Measurements from ENCODE around the gene CSF2.
"Not testable (repeated sequence)": the region's sequence is repeated elsewhere in the genome, so short reads cannot be mapped to it uniquely, and the experiment has no call there.

Gene CSF2

DNA sequence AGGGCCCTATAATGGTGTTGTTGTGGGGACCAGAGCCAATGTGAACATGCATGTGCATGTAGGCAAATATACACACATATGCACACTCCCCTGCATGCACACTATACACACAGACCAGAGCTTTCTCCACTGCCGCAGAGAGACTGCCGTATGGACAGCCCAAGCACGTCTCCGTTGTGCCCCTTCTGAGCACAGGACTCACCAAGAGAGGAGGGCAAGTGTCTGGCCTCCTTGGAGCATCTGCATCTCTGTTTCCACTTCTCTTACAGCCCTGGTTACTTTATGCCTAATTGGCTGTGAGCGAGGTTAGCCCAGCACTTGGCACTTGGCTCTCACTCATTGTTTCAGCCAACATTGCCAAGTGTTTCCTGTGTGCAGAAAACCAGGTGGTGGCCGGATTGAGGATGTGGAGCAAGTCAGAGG lies 30.4 kb downstream of the CSF2 start:
- Histone ChIP-seq H3K27ac (ENCODE audit: insufficient read depth, low read length, poor library complexity, severe bottlenecking) (peak overlapping the region; percentile 85), H3K27me3 (replicated peaks; ENCODE audit: control insufficient read depth, insufficient read depth, low read length, poor library complexity, severe bottlenecking) (no peaks in the 10 kb centered on the region), H3K4me3 (ENCODE audit: insufficient read depth, low read depth, low read length, poor library complexity, severe bottlenecking) (no peak overlapping the region), H3K9me3 (ENCODE audit: control insufficient read depth, low read length) (no peaks in the 10 kb centered on the region), H3K4me1 (ENCODE audit: control insufficient read depth, insufficient read depth, low read length, poor library complexity, severe bottlenecking) (peaks cover 64% of the 10 kb centered on the region), H3K36me3 (ENCODE audit: control insufficient read depth, insufficient read depth, low read length) (no peaks in the 10 kb centered on the region)
- DNase-seq = no peak

DNA sequence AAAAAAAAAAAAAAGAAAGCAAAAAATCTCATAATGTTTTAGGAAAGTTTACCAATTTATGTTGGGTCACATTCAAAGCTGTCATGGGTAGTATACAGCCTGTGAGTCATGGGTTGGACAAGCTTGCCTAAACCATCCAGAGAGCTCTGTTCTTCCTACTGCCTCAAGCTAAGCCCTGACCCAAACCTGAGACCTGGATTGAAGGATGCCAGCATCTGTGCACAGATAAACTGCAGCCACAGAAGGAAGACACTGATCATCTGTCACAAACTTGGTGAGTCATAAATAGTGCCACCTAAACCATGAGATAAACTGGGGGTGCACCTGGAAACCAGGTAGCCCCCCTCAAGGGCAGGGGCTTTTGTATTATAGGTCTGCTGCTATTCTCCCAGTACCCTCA lies 31.0 kb downstream of the CSF2 start:
- no peak for DNase-seq
- Histone ChIP-seq H3K4me3 (ENCODE audit: insufficient read depth, low read depth, low read length, poor library complexity, severe bottlenecking) (no peak overlapping the region), H3K9me3 (ENCODE audit: control insufficient read depth, low read length) (no peaks in the 10 kb centered on the region), H3K27me3 (replicated peaks; ENCODE audit: control insufficient read depth, insufficient read depth, low read length, poor library complexity, severe bottlenecking) (no peaks in the 10 kb centered on the region), H3K27ac (ENCODE audit: insufficient read depth, low read length, poor library complexity, severe bottlenecking) (no peak overlapping the region), H3K36me3 (ENCODE audit: control insufficient read depth, insufficient read depth, low read length) (no peaks in the 10 kb centered on the region), H3K4me1 (ENCODE audit: control insufficient read depth, insufficient read depth, low read length, poor library complexity, severe bottlenecking) (peaks cover 58% of the 10 kb centered on the region)

DNA sequence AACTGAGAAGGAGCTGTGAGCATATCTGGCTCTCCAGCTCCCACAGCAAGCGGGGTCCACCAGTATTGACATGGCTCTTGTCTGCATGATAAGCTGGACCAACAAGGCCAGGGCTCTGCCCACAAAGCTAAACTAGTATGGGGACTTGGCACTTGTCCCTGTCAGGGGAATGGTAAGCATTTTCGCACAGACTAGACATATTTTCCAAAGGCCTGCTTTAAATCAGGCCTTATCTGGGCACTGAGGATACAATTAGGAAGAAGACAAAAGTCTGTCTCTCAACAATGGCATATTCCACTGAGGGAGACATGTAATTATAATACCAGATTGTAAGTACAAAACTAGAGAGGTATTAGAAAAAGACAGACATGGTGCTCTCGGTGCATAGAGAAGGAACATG lies 32.1 kb downstream of the CSF2 start:
- Histone ChIP-seq H3K4me3 (ENCODE audit: insufficient read depth, low read depth, low read length, poor library complexity, severe bottlenecking) (no peak overlapping the region), H3K27me3 (replicated peaks; ENCODE audit: control insufficient read depth, insufficient read depth, low read length, poor library complexity, severe bottlenecking) (no peaks in the 10 kb centered on the region), H3K36me3 (ENCODE audit: control insufficient read depth, insufficient read depth, low read length) (no peaks in the 10 kb centered on the region), H3K9me3 (ENCODE audit: control insufficient read depth, low read length) (no peaks in the 10 kb centered on the region), H3K27ac (ENCODE audit: insufficient read depth, low read length, poor library complexity, severe bottlenecking) (no peak overlapping the region), H3K4me1 (ENCODE audit: control insufficient read depth, insufficient read depth, low read length, poor library complexity, severe bottlenecking) (peaks cover 54% of the 10 kb centered on the region)
- no peak for DNase-seq

DNA sequence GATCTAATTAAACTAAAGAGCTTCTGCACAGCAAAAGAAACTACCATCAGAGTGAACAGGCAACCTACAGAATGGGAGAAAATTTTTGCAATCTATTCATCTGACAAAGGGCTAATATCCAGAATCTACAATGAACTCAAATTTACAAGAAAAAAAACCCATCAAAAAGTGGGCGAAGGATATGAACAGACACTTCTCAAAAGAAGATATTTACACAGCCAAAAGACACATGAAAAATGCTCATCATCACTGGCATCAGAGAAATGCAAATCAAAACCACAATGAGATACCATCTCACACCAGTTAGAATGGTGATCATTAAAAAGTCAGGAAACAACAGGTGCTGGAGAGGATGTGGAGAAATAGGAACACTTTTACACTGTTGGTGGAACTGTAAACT lies 34.9 kb downstream of the CSF2 start:
- not testable (repeated sequence) for DNase-seq; H3K36me3 ChIP-seq (ENCODE audit: control insufficient read depth, insufficient read depth, low read length); H3K4me3 ChIP-seq (ENCODE audit: insufficient read depth, low read depth, low read length, poor library complexity, severe bottlenecking); H3K27me3 ChIP-seq (replicated peaks; ENCODE audit: control insufficient read depth, insufficient read depth, low read length, poor library complexity, severe bottlenecking); H3K27ac ChIP-seq (ENCODE audit: insufficient read depth, low read length, poor library complexity, severe bottlenecking); H3K9me3 ChIP-seq (ENCODE audit: control insufficient read depth, low read length)
- H3K4me1 ChIP-seq (ENCODE audit: control insufficient read depth, insufficient read depth, low read length, poor library complexity, severe bottlenecking) = peaks cover 36% of the 10 kb centered on the region

DNA sequence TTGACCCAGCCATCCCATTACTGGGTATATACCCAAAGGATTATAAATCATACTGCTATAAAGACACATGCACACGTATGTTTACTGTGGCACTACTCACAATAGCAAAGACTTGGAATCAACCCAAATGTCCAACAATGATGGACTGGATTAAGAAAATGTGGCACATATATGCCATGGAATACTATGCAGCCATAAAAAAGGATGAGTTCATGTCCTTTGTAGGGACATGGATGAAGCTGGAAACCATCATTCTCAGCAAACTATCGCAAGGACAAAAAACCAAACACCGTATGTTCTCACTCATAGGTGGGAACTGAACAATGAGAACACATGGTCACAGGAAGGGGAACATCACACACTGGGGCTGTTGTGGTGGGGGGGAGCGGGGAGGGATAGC lies 35.4 kb downstream of the CSF2 start:
- not testable (repeated sequence) for H3K9me3 ChIP-seq (ENCODE audit: control insufficient read depth, low read length)

DNA sequence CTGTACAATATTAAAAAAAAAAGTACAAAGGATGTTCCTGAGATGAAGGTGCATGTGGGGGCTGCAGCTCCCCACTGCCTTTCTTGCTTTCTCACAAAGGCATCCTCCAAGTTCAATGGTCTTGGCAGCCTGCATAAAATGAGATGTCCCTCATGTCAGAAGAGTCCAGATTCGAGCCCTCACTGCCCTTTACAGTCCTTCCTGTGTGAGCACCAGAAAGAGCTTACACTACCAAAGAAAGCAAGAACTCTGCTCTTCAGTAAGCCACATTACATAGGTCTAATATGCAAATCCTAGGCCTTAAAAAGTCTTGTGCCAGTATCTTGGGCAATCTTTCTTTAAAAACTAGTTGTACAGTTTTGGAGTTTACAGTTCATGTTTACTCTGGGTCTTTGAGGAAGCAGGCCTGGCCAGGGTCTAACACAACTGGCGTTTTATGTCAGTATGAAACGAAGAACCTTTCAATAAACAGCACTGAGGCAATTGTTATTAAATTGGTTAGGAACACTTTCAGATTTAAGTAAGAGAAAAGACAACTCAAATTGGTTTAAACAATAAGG lies 36.0 kb downstream of the CSF2 start:
- DNase-seq = no peak
- Histone ChIP-seq H3K27me3 (replicated peaks; ENCODE audit: control insufficient read depth, insufficient read depth, low read length, poor library complexity, severe bottlenecking) (no peaks in the 10 kb centered on the region), H3K36me3 (ENCODE audit: control insufficient read depth, insufficient read depth, low read length) (no peaks in the 10 kb centered on the region), H3K4me1 (ENCODE audit: control insufficient read depth, insufficient read depth, low read length, poor library complexity, severe bottlenecking) (peaks cover 33% of the 10 kb centered on the region), H3K4me3 (ENCODE audit: insufficient read depth, low read depth, low read length, poor library complexity, severe bottlenecking) (no peak overlapping the region), H3K9me3 (ENCODE audit: control insufficient read depth, low read length) (no peaks in the 10 kb centered on the region), H3K27ac (ENCODE audit: insufficient read depth, low read length, poor library complexity, severe bottlenecking) (no peak overlapping the region)

More for the DNA sequence above, 35.4 kb downstream of the CSF2 start:
- not testable (repeated sequence) for H3K36me3 ChIP-seq (ENCODE audit: control insufficient read depth, insufficient read depth, low read length); H3K27me3 ChIP-seq (replicated peaks; ENCODE audit: control insufficient read depth, insufficient read depth, low read length, poor library complexity, severe bottlenecking); H3K4me3 ChIP-seq (ENCODE audit: insufficient read depth, low read depth, low read length, poor library complexity, severe bottlenecking); H3K27ac ChIP-seq (ENCODE audit: insufficient read depth, low read length, poor library complexity, severe bottlenecking); DNase-seq
- peaks cover 33% of the 10 kb centered on the region for H3K4me1 ChIP-seq (ENCODE audit: control insufficient read depth, insufficient read depth, low read length, poor library complexity, severe bottlenecking)

DNA sequence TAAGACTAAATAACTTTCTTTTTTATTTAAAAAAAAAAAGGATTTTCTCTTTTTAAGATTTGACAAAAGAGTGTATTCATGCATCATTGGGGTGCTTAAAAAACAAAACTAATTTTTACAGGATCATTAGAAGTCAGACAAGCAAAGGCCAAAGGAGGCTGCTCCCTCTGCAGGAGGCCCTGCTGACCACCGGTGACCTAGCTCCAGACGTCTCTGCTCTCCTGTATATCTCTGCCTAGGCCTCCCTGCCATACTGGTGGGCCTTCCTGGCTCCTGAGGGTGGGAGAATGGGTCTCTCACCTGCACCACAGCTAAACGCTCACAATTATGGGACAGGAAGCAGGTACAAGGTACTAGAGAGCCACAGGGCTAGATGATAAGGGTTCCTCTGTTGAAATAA lies 36.6 kb downstream of the CSF2 start:
- no peak overlapping the region for H3K27ac ChIP-seq (ENCODE audit: insufficient read depth, low read length, poor library complexity, severe bottlenecking)
- H3K4me1 ChIP-seq (ENCODE audit: control insufficient read depth, insufficient read depth, low read length, poor library complexity, severe bottlenecking) = peaks cover 32% of the 10 kb centered on the region
- no peaks in the 10 kb centered on the region for H3K27me3 ChIP-seq (replicated peaks; ENCODE audit: control insufficient read depth, insufficient read depth, low read length, poor library complexity, severe bottlenecking)
- no peak overlapping the region for H3K4me3 ChIP-seq (ENCODE audit: insufficient read depth, low read depth, low read length, poor library complexity, severe bottlenecking)
- DNase-seq = no peak
- no peaks in the 10 kb centered on the region for H3K9me3 ChIP-seq (ENCODE audit: control insufficient read depth, low read length)
- H3K36me3 ChIP-seq (ENCODE audit: control insufficient read depth, insufficient read depth, low read length) = no peaks in the 10 kb centered on the region

DNA sequence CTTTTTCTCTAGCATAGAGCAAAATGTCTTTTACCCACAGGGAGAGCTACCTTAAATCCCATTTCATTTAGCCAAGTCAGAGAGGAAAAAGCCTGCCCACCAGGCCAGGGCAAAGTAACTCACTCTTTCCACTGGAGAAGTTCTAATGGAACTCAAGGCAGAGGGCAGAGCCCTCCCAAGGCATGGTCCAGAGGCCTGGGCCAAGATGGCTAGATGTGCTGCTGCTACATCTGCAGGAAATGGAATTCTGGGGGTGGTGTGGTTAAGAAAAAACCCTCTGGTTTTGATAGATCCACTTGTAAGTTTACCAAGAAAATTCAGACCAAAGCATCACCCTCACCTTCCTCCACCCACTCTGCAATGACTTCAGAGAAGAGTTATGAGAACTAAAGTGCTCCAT lies 37.3 kb downstream of the CSF2 start:
- H3K4me3 ChIP-seq (ENCODE audit: insufficient read depth, low read depth, low read length, poor library complexity, severe bottlenecking) = no peak overlapping the region
- no peak for DNase-seq
- no peak overlapping the region for H3K27ac ChIP-seq (ENCODE audit: insufficient read depth, low read length, poor library complexity, severe bottlenecking)
- H3K36me3 ChIP-seq (ENCODE audit: control insufficient read depth, insufficient read depth, low read length) = no peaks in the 10 kb centered on the region
- H3K9me3 ChIP-seq (ENCODE audit: control insufficient read depth, low read length) = no peaks in the 10 kb centered on the region
- H3K27me3 ChIP-seq (replicated peaks; ENCODE audit: control insufficient read depth, insufficient read depth, low read length, poor library complexity, severe bottlenecking) = no peaks in the 10 kb centered on the region
- H3K4me1 ChIP-seq (ENCODE audit: control insufficient read depth, insufficient read depth, low read length, poor library complexity, severe bottlenecking) = peaks cover 28% of the 10 kb centered on the region

DNA sequence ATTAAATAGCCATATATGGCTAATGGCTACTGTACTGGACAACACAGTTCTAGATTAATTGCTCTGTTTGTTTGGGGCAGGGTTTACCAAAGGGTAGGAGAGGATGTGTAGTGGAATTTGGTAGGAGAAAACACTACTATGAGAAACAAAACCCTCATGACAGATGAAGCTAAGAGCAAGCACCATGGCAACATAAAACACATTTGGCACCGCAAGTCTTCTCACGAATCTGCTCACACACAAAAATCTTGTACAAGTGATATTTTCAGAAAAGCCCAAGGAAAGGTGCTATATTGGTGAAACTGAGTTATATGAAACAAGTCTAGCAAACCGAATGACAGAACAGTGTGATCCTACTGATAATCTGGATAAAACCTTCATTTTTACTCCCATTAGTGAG lies 38.5 kb downstream of the CSF2 start:
- H3K27ac ChIP-seq (ENCODE audit: insufficient read depth, low read length, poor library complexity, severe bottlenecking) = no peak overlapping the region
- peaks cover 33% of the 10 kb centered on the region for H3K4me1 ChIP-seq (ENCODE audit: control insufficient read depth, insufficient read depth, low read length, poor library complexity, severe bottlenecking)
- no peak for DNase-seq
- H3K4me3 ChIP-seq (ENCODE audit: insufficient read depth, low read depth, low read length, poor library complexity, severe bottlenecking) = no peak overlapping the region
- H3K9me3 ChIP-seq (ENCODE audit: control insufficient read depth, low read length) = no peaks in the 10 kb centered on the region
- H3K27me3 ChIP-seq (replicated peaks; ENCODE audit: control insufficient read depth, insufficient read depth, low read length, poor library complexity, severe bottlenecking) = no peaks in the 10 kb centered on the region
- H3K36me3 ChIP-seq (ENCODE audit: control insufficient read depth, insufficient read depth, low read length) = no peaks in the 10 kb centered on the region

DNA sequence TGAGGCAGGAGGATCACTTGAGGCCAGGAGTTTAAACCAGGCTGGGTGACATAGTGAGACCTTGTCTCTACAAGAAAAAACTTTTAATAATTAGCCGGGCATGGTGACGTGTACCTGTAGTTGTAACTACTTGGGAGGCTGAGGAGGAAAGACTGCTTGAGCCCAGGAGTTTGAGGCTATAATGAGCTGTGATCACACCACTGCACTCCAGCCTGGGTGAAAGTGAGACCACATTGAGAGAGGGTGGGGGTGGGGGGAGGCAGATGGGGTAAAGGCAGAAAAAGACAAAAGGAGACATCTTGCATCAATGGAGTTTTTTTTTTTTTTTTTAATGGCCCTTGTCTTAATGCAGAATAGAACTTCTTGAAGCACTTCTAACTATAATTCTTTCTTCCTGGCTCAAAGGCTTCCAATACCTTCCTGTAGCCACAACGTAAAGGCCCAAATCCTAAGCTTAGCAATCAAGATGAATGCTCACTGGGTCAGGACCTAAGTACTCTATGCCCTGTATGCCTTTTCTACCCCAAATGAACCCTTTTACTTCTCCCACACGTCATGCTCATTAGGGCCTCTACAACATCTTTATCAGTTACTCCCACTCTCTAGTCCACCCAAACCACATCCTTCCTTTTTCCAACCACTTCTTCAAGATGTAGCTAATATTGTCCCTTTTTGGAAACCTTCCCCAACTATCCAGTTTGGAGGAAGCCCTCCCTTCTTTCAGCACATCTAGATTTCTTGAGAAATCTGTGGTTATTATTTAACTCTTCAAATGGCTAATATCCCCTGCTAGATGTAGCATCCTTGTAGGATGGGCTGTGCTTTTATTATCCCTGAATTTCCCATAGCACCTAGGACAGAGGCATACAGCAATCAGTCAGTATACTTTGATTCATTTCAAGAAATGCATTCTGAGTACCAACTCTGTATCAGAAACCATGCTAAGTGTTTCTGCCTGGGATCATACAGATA lies 40.8 kb downstream of the CSF2 start:
- H3K4me1 ChIP-seq (ENCODE audit: control insufficient read depth, insufficient read depth, low read length, poor library complexity, severe bottlenecking) = peaks cover 33% of the 10 kb centered on the region
- H3K36me3 ChIP-seq (ENCODE audit: control insufficient read depth, insufficient read depth, low read length) = no peaks in the 10 kb centered on the region
- no peak overlapping the region for H3K27ac ChIP-seq (ENCODE audit: insufficient read depth, low read length, poor library complexity, severe bottlenecking)
- H3K9me3 ChIP-seq (ENCODE audit: control insufficient read depth, low read length) = no peaks in the 10 kb centered on the region
- DNase-seq = no peak
- no peaks in the 10 kb centered on the region for H3K27me3 ChIP-seq (replicated peaks; ENCODE audit: control insufficient read depth, insufficient read depth, low read length, poor library complexity, severe bottlenecking)
- H3K4me3 ChIP-seq (ENCODE audit: insufficient read depth, low read depth, low read length, poor library complexity, severe bottlenecking) = no peak overlapping the region

Measured in effector memory CD4-positive, alpha-beta T cell (primary cell).